ENCODE data around the gene SEC11A.

Gene SEC11A

GRCh38 chr15:84762840-84763572 lies 47.1 kb upstream of the SEC11A start:
- Histone ChIP-seq H4K91ac (ENCODE audit: low read depth, low read length, poor library complexity) (no peak overlapping the region), H4K8ac (ENCODE audit: low read depth, low read length) (no peak overlapping the region), H2BK120ac (ENCODE audit: low read depth, low read length) (no peak overlapping the region), H3K18ac (ENCODE audit: low read length) (no peak overlapping the region), H2AFZ (ENCODE audit: low read length) (no peak overlapping the region), H3K27ac (replicated peaks; ENCODE audit: low read length) (no peak overlapping the region), H3K4me2 (ENCODE audit: insufficient read depth, low read length, poor library complexity, severe bottlenecking) (no peak overlapping the region), H3K4me1 (ENCODE audit: control insufficient read depth in 2 of 2, insufficient read depth in 1 of 2, low read depth in 1 of 2, low read length in 2 of 2) (peaks cover 0 to 6% of the 10 kb centered on the region in 2 donors), H3K23ac (ENCODE audit: low read depth, low read length, poor library complexity) (no peak overlapping the region), H3K9me3 (replicated peaks in 1 of 2; ENCODE audit: control insufficient read depth in 2 of 2, insufficient read depth in 1 of 2, low read depth in 1 of 2, low read length in 2 of 2) (no peaks in the 10 kb centered on the region), H3K4ac (ENCODE audit: low read length) (no peak overlapping the region), H3K27me3 (ENCODE audit: control insufficient read depth in 3 of 3, insufficient read depth in 3 of 3, low read depth in 1 of 3, low read length in 3 of 3) (no peaks in the 10 kb centered on the region), H3K4me3 (ENCODE audit: low read length in 2 of 2) (no peak overlapping the region), H3K9ac (ENCODE audit: low read depth, low read length, poor library complexity) (no peak overlapping the region), H3K36me3 (replicated peaks in 1 of 2; ENCODE audit: control insufficient read depth in 2 of 2, insufficient read depth in 2 of 2, low read length in 2 of 2) (peaks cover 0 to 41% of the 10 kb centered on the region in 2 donors), H2AK5ac (ENCODE audit: low read depth, low read length) (no peak overlapping the region), H2BK15ac (ENCODE audit: low read length) (no peak overlapping the region), H3K14ac (ENCODE audit: low read length) (no peak overlapping the region), H3K79me1 (ENCODE audit: low read depth, low read length) (peaks cover 5% of the 10 kb centered on the region), H2BK12ac (ENCODE audit: low read length) (no peak overlapping the region), H2BK5ac (ENCODE audit: low read length) (no peak overlapping the region)
- WGBS, 2 donors (ENCODE audit: extremely low coverage in 2 of 2, insufficient read length in 2 of 2, insufficient replicate concordance in 1 of 2): no CpG with 5 or more reads among the region's 3 CpGs
- no peak for DNase-seq (ENCODE audit: low spot score)

GRCh38 chr15:84761607-84762131 lies 45.7 kb upstream of the SEC11A start:
- Histone ChIP-seq H3K27me3 (ENCODE audit: control insufficient read depth in 3 of 3, insufficient read depth in 3 of 3, low read depth in 1 of 3, low read length in 3 of 3) (no peaks in the 10 kb centered on the region), H2BK15ac (ENCODE audit: low read length) (no peak overlapping the region), H3K9ac (ENCODE audit: low read depth, low read length, poor library complexity) (no peak overlapping the region), H2BK12ac (ENCODE audit: low read length) (no peak overlapping the region), H3K36me3 (replicated peaks in 1 of 2; ENCODE audit: control insufficient read depth in 2 of 2, insufficient read depth in 2 of 2, low read length in 2 of 2) (peaks cover 0 to 28% of the 10 kb centered on the region in 2 donors), H3K14ac (ENCODE audit: low read length) (no peak overlapping the region), H4K91ac (ENCODE audit: low read depth, low read length, poor library complexity) (no peak overlapping the region), H3K79me1 (ENCODE audit: low read depth, low read length) (peaks cover 5% of the 10 kb centered on the region), H2AFZ (ENCODE audit: low read length) (no peak overlapping the region), H3K27ac (replicated peaks; ENCODE audit: low read length) (no peak overlapping the region), H2BK120ac (ENCODE audit: low read depth, low read length) (no peak overlapping the region), H3K4me2 (ENCODE audit: insufficient read depth, low read length, poor library complexity, severe bottlenecking) (no peak overlapping the region), H3K9me3 (replicated peaks in 1 of 2; ENCODE audit: control insufficient read depth in 2 of 2, insufficient read depth in 1 of 2, low read depth in 1 of 2, low read length in 2 of 2) (no peaks in the 10 kb centered on the region), H3K18ac (ENCODE audit: low read length) (no peak overlapping the region), H3K4me1 (ENCODE audit: control insufficient read depth in 2 of 2, insufficient read depth in 1 of 2, low read depth in 1 of 2, low read length in 2 of 2) (peaks cover 0 to 6% of the 10 kb centered on the region in 2 donors), H3K23ac (ENCODE audit: low read depth, low read length, poor library complexity) (no peak overlapping the region), H3K4ac (ENCODE audit: low read length) (no peak overlapping the region), H2BK5ac (ENCODE audit: low read length) (no peak overlapping the region), H3K4me3 (ENCODE audit: low read length in 2 of 2) (no peak overlapping the region), H4K8ac (ENCODE audit: low read depth, low read length) (no peak overlapping the region), H2AK5ac (ENCODE audit: low read depth, low read length) (no peak overlapping the region)
- no CpG with 5 or more reads among the region's 4 CpGs for WGBS, 2 donors (ENCODE audit: extremely low coverage in 2 of 2, insufficient read length in 2 of 2, insufficient replicate concordance in 1 of 2)
- no peak for DNase-seq (ENCODE audit: low spot score)

GRCh38 chr15:84760219-84760618 lies 44.3 kb upstream of the SEC11A start:
- no peak overlapping the region for H2BK12ac ChIP-seq (ENCODE audit: low read length)
- no peak overlapping the region for H3K18ac ChIP-seq (ENCODE audit: low read length)
- no peak overlapping the region for H3K27ac ChIP-seq (replicated peaks; ENCODE audit: low read length)
- peak overlapping the region; percentile 14 for H4K91ac ChIP-seq (ENCODE audit: low read depth, low read length, poor library complexity)
- H3K36me3 ChIP-seq (replicated peaks in 1 of 2; ENCODE audit: control insufficient read depth in 2 of 2, insufficient read depth in 2 of 2, low read length in 2 of 2): peaks cover 0 to 14% of the 10 kb centered on the region in 2 donors
- H4K8ac ChIP-seq (ENCODE audit: low read depth, low read length): no peak overlapping the region
- no peak overlapping the region for H2BK5ac ChIP-seq (ENCODE audit: low read length)
- no peak overlapping the region for H3K23ac ChIP-seq (ENCODE audit: low read depth, low read length, poor library complexity)
- H3K9me3 ChIP-seq (replicated peaks in 1 of 2; ENCODE audit: control insufficient read depth in 2 of 2, insufficient read depth in 1 of 2, low read depth in 1 of 2, low read length in 2 of 2): no peaks in the 10 kb centered on the region
- no peak for DNase-seq (ENCODE audit: low spot score)
- WGBS, 2 donors (ENCODE audit: extremely low coverage in 2 of 2, insufficient read length in 2 of 2, insufficient replicate concordance in 1 of 2): no CpG with 5 or more reads among the region's 1 CpG
- no peak overlapping the region for H2AK5ac ChIP-seq (ENCODE audit: low read depth, low read length)
- H3K4ac ChIP-seq (ENCODE audit: low read length): no peak overlapping the region
- no peak overlapping the region for H2BK120ac ChIP-seq (ENCODE audit: low read depth, low read length)
- H2AFZ ChIP-seq (ENCODE audit: low read length): no peak overlapping the region
- no peak overlapping the region for H3K4me3 ChIP-seq (ENCODE audit: low read length in 2 of 2)
- no peaks in the 10 kb centered on the region for H3K27me3 ChIP-seq (ENCODE audit: control insufficient read depth in 3 of 3, insufficient read depth in 3 of 3, low read depth in 1 of 3, low read length in 3 of 3)
- H2BK15ac ChIP-seq (ENCODE audit: low read length): no peak overlapping the region
- no peak overlapping the region for H3K14ac ChIP-seq (ENCODE audit: low read length)
- H3K4me1 ChIP-seq (ENCODE audit: control insufficient read depth in 2 of 2, insufficient read depth in 1 of 2, low read depth in 1 of 2, low read length in 2 of 2): peaks cover 0 to 6% of the 10 kb centered on the region in 2 donors
- H3K79me1 ChIP-seq (ENCODE audit: low read depth, low read length): peaks cover 5% of the 10 kb centered on the region
- H3K9ac ChIP-seq (ENCODE audit: low read depth, low read length, poor library complexity): no peak overlapping the region
- no peak overlapping the region for H3K4me2 ChIP-seq (ENCODE audit: insufficient read depth, low read length, poor library complexity, severe bottlenecking)

GRCh38 chr15:84759018-84759417 lies 43.1 kb upstream of the SEC11A start:
- Histone ChIP-seq H3K9ac (ENCODE audit: low read depth, low read length, poor library complexity) (no peak overlapping the region), H3K36me3 (replicated peaks in 1 of 2; ENCODE audit: control insufficient read depth in 2 of 2, insufficient read depth in 2 of 2, low read length in 2 of 2) (peaks cover 0 to 2% of the 10 kb centered on the region in 2 donors), H2BK15ac (ENCODE audit: low read length) (no peak overlapping the region), H3K79me1 (ENCODE audit: low read depth, low read length) (peaks cover 4% of the 10 kb centered on the region), H4K8ac (ENCODE audit: low read depth, low read length) (no peak overlapping the region), H2AFZ (ENCODE audit: low read length) (no peak overlapping the region), H3K23ac (ENCODE audit: low read depth, low read length, poor library complexity) (no peak overlapping the region), H2AK5ac (ENCODE audit: low read depth, low read length) (no peak overlapping the region), H3K4me3 (ENCODE audit: low read length in 2 of 2) (no peak overlapping the region), H3K14ac (ENCODE audit: low read length) (no peak overlapping the region), H3K9me3 (replicated peaks in 1 of 2; ENCODE audit: control insufficient read depth in 2 of 2, insufficient read depth in 1 of 2, low read depth in 1 of 2, low read length in 2 of 2) (no peaks in the 10 kb centered on the region), H3K4me2 (ENCODE audit: insufficient read depth, low read length, poor library complexity, severe bottlenecking) (no peak overlapping the region), H3K27ac (replicated peaks; ENCODE audit: low read length) (no peak overlapping the region), H2BK5ac (ENCODE audit: low read length) (no peak overlapping the region), H3K27me3 (ENCODE audit: control insufficient read depth in 3 of 3, insufficient read depth in 3 of 3, low read depth in 1 of 3, low read length in 3 of 3) (no peaks in the 10 kb centered on the region), H3K4me1 (ENCODE audit: control insufficient read depth in 2 of 2, insufficient read depth in 1 of 2, low read depth in 1 of 2, low read length in 2 of 2) (peaks cover 0 to 6% of the 10 kb centered on the region in 2 donors), H4K91ac (ENCODE audit: low read depth, low read length, poor library complexity) (no peak overlapping the region), H2BK120ac (ENCODE audit: low read depth, low read length) (no peak overlapping the region), H3K4ac (ENCODE audit: low read length) (no peak overlapping the region), H2BK12ac (ENCODE audit: low read length) (no peak overlapping the region), H3K18ac (ENCODE audit: low read length) (no peak overlapping the region)
- WGBS, 2 donors (ENCODE audit: extremely low coverage in 2 of 2, insufficient read length in 2 of 2, insufficient replicate concordance in 1 of 2): no CpG with 5 or more reads among the region's 1 CpG
- DNase-seq (ENCODE audit: low spot score): no peak
